ENCODE measurements around the gene GALNT18. TPM values are rescaled to one million over a fixed set of nuclear protein-coding genes. Genes with fewer than 3 reads are reported as not detected.

GALNT18 gene
- total RNA-seq, 1 experiment from 2014 or later: 1.7 TPM

- Mint-ChIP-seq H3K36me3 (ENCODE audit: insufficient read depth in 1 of 3, low read depth in 3 of 3) (no peaks in the 10 kb centered on the region), H3K9me3 (no peaks in the 10 kb centered on the region), H3K4me3 (no peak overlapping the region; a peak in 1 of 5 replicates), H3K27me3 (ENCODE audit: low read depth) (no peaks in the 10 kb centered on the region; the same call in 1 of the 2 replicates), H3K27ac (peak overlapping the region in 1 of 3 experiments; percentile 28; a peak in 4 of 7 replicates), H3K4me1 (peaks cover 13 to 23% of the 10 kb centered on the region in 2 experiments)
- no peak overlapping the region for H4K91ac ChIP-seq (ENCODE audit: insufficient read length, low read depth, low read length)
- no peak overlapping the region for H4K8ac ChIP-seq (replicated peaks; ENCODE audit: insufficient read length, low read depth, low read length)
- DNase-seq: peak; percentile 25
- no peak overlapping the region for H2AFZ ChIP-seq (ENCODE audit: low read length)
- no peak overlapping the region for H4K5ac ChIP-seq (ENCODE audit: insufficient read length, low read depth, low read length)
- no peak overlapping the region for H2BK20ac ChIP-seq (ENCODE audit: low read depth, low read length, poor library complexity, severe bottlenecking)
- H3K79me1 ChIP-seq (ENCODE audit: insufficient read depth, low read depth, low read length, poor library complexity, severe bottlenecking): no peaks in the 10 kb centered on the region
- H3K9ac ChIP-seq (ENCODE audit: extremely low read depth, insufficient read length, low read length): no peak overlapping the region
- H3K9me3 ChIP-seq (ENCODE audit: control insufficient read depth, low read depth, low read length): no peaks in the 10 kb centered on the region
- no peaks in the 10 kb centered on the region; the same call in 1 of the 2 replicates for H3K27me3 ChIP-seq (ENCODE audit: insufficient read depth, low read length)
- H3K4me2 ChIP-seq (ENCODE audit: insufficient read depth, insufficient read length, low read length): no peak overlapping the region
- H3K18ac ChIP-seq (ENCODE audit: insufficient read length, low read depth, low read length): no peak overlapping the region
- no peak overlapping the region for H2AK5ac ChIP-seq (ENCODE audit: insufficient read length, low read length)
- H3K27ac ChIP-seq (ENCODE audit: insufficient read length, low read depth, low read length): no peak overlapping the region
- no peak overlapping the region for H2BK15ac ChIP-seq (ENCODE audit: low read depth, low read length)
- H3K4me1 ChIP-seq (ENCODE audit: insufficient read depth, low read length): no peaks in the 10 kb centered on the region
- H3K23ac ChIP-seq (ENCODE audit: insufficient read length, low read depth, low read length): no peak overlapping the region
- no peak overlapping the region for H2BK5ac ChIP-seq (ENCODE audit: insufficient read length, low read length)
- no peak overlapping the region for H3T11ph ChIP-seq (ENCODE audit: low read length)
- no peaks in the 10 kb centered on the region for H3K79me2 ChIP-seq (ENCODE audit: insufficient read depth, low read length)
- peak overlapping the region; percentile 22; the same call in 1 of the 2 replicates for H3K14ac ChIP-seq (ENCODE audit: insufficient read depth, low read length)
- no peak for TF ChIP-seq CTCF (conservative IDR thresholded peaks at IDR 0.05)
- H3K56ac ChIP-seq (ENCODE audit: insufficient read length, low read depth, low read length): no peak overlapping the region
- no peaks in the 10 kb centered on the region for H3K23me2 ChIP-seq (ENCODE audit: insufficient read length, low read depth, low read length, poor library complexity, severe bottlenecking)
- H2BK120ac ChIP-seq (ENCODE audit: low read depth, low read length, poor library complexity, severe bottlenecking): no peak overlapping the region
- no CpG with 5 or more reads among the region's 15 CpGs for WGBS (ENCODE audit: extremely low coverage, insufficient read length, low lambda C conversion rate)
- H4K20me1 ChIP-seq (ENCODE audit: control insufficient read depth, insufficient read depth, insufficient read length): no peaks in the 10 kb centered on the region
- no peak overlapping the region for H3K4ac ChIP-seq (ENCODE audit: low read depth, low read length)
- H2BK12ac ChIP-seq (ENCODE audit: insufficient read length, low read depth, low read length): no peak overlapping the region
These were observed 43.6 kb downstream of the GALNT18 start for GRCh38 chr11:11577932-11578911.
